Liver (tissue), 9 donors: ENCODE measurements around the gene CSAD. TPM values are rescaled to one million over a fixed set of nuclear protein-coding genes. Genes with fewer than 3 reads are reported as not detected.
A peak's percentile ranks its signal among the peaks of the same experiment; 100 is the strongest.

ENCODE experiments used
- DNase-seq: peaks from one replicate; pipeline ENCODE4 v3.0.0-alpha.2; 2017; ENCODE audit warnings: low spot score
- H3K27ac ChIP-seq, 2 donors: one replicate each; pipeline ENCODE4 v1.7.0; 2013; ENCODE audit warnings: inconsistent platforms in 2 of 2, low read length in 2 of 2, control low read depth in 1 of 2, low read depth in 1 of 2, mild to moderate bottlenecking in 1 of 2
- H3K27me3 ChIP-seq, 4 donors: one replicate each; pipeline versions ENCODE4 v1.6.1 to v1.7.0; 2013; ENCODE audit warnings: low read length in 3 of 4, inconsistent platforms in 1 of 4, mild to moderate bottlenecking in 1 of 4, moderate library complexity in 1 of 4; ENCODE audit not compliant: control insufficient read depth in 4 of 4, insufficient read depth in 4 of 4
- H3K36me3 ChIP-seq, 4 donors: one replicate each; pipeline versions ENCODE4 v1.6.1 to v1.7.0; 2013; ENCODE audit warnings: low read length in 3 of 4, mild to moderate bottlenecking in 3 of 4, low read depth in 1 of 4, moderate library complexity in 1 of 4; ENCODE audit not compliant: control insufficient read depth in 4 of 4, insufficient read depth in 3 of 4
- H3K4me1 ChIP-seq, 4 donors: one replicate each; pipeline versions ENCODE4 v1.6.1 to v1.7.0; 2013; ENCODE audit warnings: low read length in 3 of 4, mild to moderate bottlenecking in 3 of 4, moderate library complexity in 1 of 4; ENCODE audit not compliant: control insufficient read depth in 4 of 4, insufficient read depth in 4 of 4
- H3K4me3 ChIP-seq, 3 donors: one replicate each; pipeline versions ENCODE4 v1.6.1 to v1.7.0; 2013; ENCODE audit warnings: low read length in 3 of 3, control low read depth in 1 of 3, low read depth in 1 of 3, mild to moderate bottlenecking in 1 of 3
- H3K9ac ChIP-seq, 2 donors: one replicate each; pipeline ENCODE4 v1.7.0; 2013; ENCODE audit warnings: low read length in 2 of 2, mild to moderate bottlenecking in 2 of 2, moderate library complexity in 2 of 2, control low read depth in 1 of 2, low read depth in 1 of 2
- H3K9me3 ChIP-seq, 4 donors: one replicate each; pipeline versions ENCODE4 v1.6.1 to v1.7.0; 2013; ENCODE audit warnings: low read length in 3 of 4; ENCODE audit not compliant: control insufficient read depth in 4 of 4
- ATF3 ChIP-seq: IDR thresholded peaks from 2 replicates; pipeline ENCODE4 v1.6.1; 2016; ENCODE audit warnings: antibody characterized with exemption
- EGR1 ChIP-seq, 2 donors: IDR thresholded peaks; 2 replicates each; pipeline ENCODE4 v1.6.1; 2016 to 2018; ENCODE audit warnings: antibody characterized with exemption in 2 of 2, low read depth in 2 of 2
- FOXA1 ChIP-seq: IDR thresholded peaks from 2 replicates; pipeline ENCODE4 v1.6.1; 2016; ENCODE audit warnings: antibody characterized with exemption
- FOXA2 ChIP-seq: IDR thresholded peaks from 2 replicates; pipeline ENCODE4 v1.6.1; 2016; ENCODE audit warnings: antibody characterized with exemption
- GABPA ChIP-seq, 2 donors: IDR thresholded peaks in 1 of 2; conservative IDR thresholded peaks in 1 of 2; 2 replicates each; pipeline ENCODE4 v1.6.1; 2016; ENCODE audit warnings: antibody characterized with exemption in 2 of 2, mild to moderate bottlenecking in 1 of 2, moderate library complexity in 1 of 2
- HNF4A ChIP-seq, 2 donors: conservative IDR thresholded peaks; 2 replicates each; pipeline ENCODE4 v1.6.1; 2016; ENCODE audit warnings: antibody characterized with exemption in 2 of 2, mild to moderate bottlenecking in 2 of 2
- HNF4G ChIP-seq: IDR thresholded peaks from 2 replicates; pipeline ENCODE4 v1.6.1; 2016; ENCODE audit warnings: antibody characterized with exemption
- JUND ChIP-seq, 2 donors: IDR thresholded peaks; 2 replicates each; pipeline ENCODE4 v1.6.1; 2016; ENCODE audit warnings: antibody characterized with exemption in 2 of 2
- MAX ChIP-seq: IDR thresholded peaks from 2 replicates; pipeline ENCODE4 v1.6.1; 2016; ENCODE audit warnings: antibody characterized with exemption
- NR2F2 ChIP-seq: IDR thresholded peaks from 2 replicates; pipeline ENCODE4 v1.6.1; 2016; ENCODE audit warnings: antibody characterized with exemption
- RAD21 ChIP-seq, 2 donors: IDR thresholded peaks; 2 replicates each; pipeline ENCODE4 v1.6.1; 2016; ENCODE audit warnings: antibody characterized with exemption in 2 of 2, mild to moderate bottlenecking in 2 of 2
- RXRA ChIP-seq, 2 donors: IDR thresholded peaks; 2 replicates each; pipeline ENCODE4 v1.6.1; 2017 to 2018; ENCODE audit warnings: antibody characterized with exemption in 2 of 2, mild to moderate bottlenecking in 1 of 2
- SP1 ChIP-seq: IDR thresholded peaks from 2 replicates; pipeline ENCODE4 v1.6.1; 2018; ENCODE audit warnings: antibody characterized with exemption, mild to moderate bottlenecking
- TAF1 ChIP-seq: conservative IDR thresholded peaks from 2 replicates; pipeline ENCODE4 v1.6.1; 2016; ENCODE audit warnings: antibody characterized with exemption, mild to moderate bottlenecking
- WGBS: extraction: QIAGEN DNeasy Blood & Tissue Kit; methylation state at CpG from one replicate; pipeline ENCODE4 v1.1.7; 2013; 5-methylcytosine and 5-hydroxymethylcytosine counted together
- polyA plus RNA-seq, 2 donors: library from polyadenylated mRNA; stranded (reverse) in 1 of 2; unstranded in 1 of 2; fragments of 200-250 nt in 1 of 2; fragments of >200 nt in 1 of 2; fragmentation: Nextera tagmentation in 1 of 2; extraction: Ambion mirVana in 1 of 2; gene quantifications; one replicate each; pipeline versions ENCODE4 v1.2.1 to v1.2.3, GENCODE V29; 2013 to 2015
- total RNA-seq, 2 donors: library from RNA; depleted of rRNA; stranded (reverse); fragments of >200 nt; gene quantifications; one replicate each; pipeline ENCODE4 v1.2.3, GENCODE V29; 2014
- TF ChIP-seq, protein P1 (sequence below): fragments of 150-350 bp; IDR thresholded peaks from 2 replicates; pipeline ENCODE4 v1.5.1; 2017; ENCODE audit warnings: improper control_type of control experiment, low read depth, low read length; ENCODE audit not compliant: missing input control
- TF ChIP-seq, protein P2 (sequence below): IDR thresholded peaks from 2 replicates; pipeline ENCODE4 v1.6.1; 2016; ENCODE audit warnings: antibody characterized with exemption, mild to moderate bottlenecking
- donor health status: healthy.
- donor health status: healthy.
- donor health status: healthy.
- donor health status: healthy.
- donor health status: healthy.

Gene CSAD
- total and polyA plus RNA-seq, 4 donors, result 4.4 to 41.5 (median 35.1) TPM

- H3K9ac ChIP-seq, result no peak overlapping the region
Observed at GRCh38 chr12:53197011-53197640, 16.4 kb upstream of the CSAD start.

DNA sequence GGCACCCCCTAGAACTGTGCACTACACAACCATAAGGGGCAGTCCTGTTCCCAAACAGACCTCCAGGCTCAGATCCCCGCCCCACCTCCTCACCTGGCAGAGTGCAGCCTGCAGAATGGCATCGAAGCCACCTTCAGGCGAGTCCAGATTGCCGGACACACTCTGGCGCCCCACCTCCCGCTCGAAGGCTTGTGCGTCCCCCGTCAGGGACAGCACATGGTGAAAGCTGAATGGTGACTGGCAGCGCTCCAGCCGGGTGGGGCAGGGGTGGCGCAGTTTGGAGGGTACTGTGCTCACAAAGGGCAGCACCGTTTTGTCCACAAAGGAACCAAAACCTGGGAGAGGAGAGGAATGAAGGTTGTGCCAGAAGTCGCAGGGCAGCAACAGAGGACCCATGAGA is 15.8 kb upstream of the CSAD start:
- 68% methylated on average over 14 of the region's 14 CpGs for WGBS
- peaks cover 0 to 34% (median 32%) of the 10 kb centered on the region in 4 donors for H3K4me1 ChIP-seq
- H3K27me3 ChIP-seq, result no peaks in the 10 kb centered on the region
- no peak overlapping the region for H3K4me3 ChIP-seq
- H3K9ac ChIP-seq, result no peak overlapping the region
- H3K9me3 ChIP-seq, result no peaks in the 10 kb centered on the region
- peaks cover 0 to 9% (median 3%) of the 10 kb centered on the region in 4 donors for H3K36me3 ChIP-seq
- H3K27ac ChIP-seq, result no peak overlapping the region
- DNase-seq, result no peak
- TF ChIP-seq JUND (IDR thresholded peaks at IDR 0.05) (no peak), EGR1 (IDR thresholded peaks at IDR 0.05; ENCODE audit: low read depth in 2 of 2) (no peak), HNF4A (conservative IDR thresholded peaks at IDR 0.05) (no peak), FOXA1 (no peak)
- TF ChIP-seq, protein P1, sequence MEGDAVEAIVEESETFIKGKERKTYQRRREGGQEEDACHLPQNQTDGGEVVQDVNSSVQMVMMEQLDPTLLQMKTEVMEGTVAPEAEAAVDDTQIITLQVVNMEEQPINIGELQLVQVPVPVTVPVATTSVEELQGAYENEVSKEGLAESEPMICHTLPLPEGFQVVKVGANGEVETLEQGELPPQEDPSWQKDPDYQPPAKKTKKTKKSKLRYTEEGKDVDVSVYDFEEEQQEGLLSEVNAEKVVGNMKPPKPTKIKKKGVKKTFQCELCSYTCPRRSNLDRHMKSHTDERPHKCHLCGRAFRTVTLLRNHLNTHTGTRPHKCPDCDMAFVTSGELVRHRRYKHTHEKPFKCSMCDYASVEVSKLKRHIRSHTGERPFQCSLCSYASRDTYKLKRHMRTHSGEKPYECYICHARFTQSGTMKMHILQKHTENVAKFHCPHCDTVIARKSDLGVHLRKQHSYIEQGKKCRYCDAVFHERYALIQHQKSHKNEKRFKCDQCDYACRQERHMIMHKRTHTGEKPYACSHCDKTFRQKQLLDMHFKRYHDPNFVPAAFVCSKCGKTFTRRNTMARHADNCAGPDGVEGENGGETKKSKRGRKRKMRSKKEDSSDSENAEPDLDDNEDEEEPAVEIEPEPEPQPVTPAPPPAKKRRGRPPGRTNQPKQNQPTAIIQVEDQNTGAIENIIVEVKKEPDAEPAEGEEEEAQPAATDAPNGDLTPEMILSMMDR, result no peak

More at GRCh38 chr12:53197011-53197640, 16.4 kb upstream of the CSAD start:
- peak overlapping the region in 1 of 2 donors; percentile 58 for H3K27ac ChIP-seq
- TF ChIP-seq ATF3 (no peak), FOXA1 (no peak), RXRA (IDR thresholded peaks at IDR 0.05) (no peak), EGR1 (IDR thresholded peaks at IDR 0.05; ENCODE audit: low read depth in 2 of 2) (no peak), GABPA (IDR thresholded peaks at IDR 0.05 in 1 of 2, conservative IDR thresholded peaks at IDR 0.05 in 1 of 2) (no peak), RAD21 (IDR thresholded peaks at IDR 0.05) (no peak), NR2F2 (no peak), HNF4G (no peak)
- WGBS, result 46% methylated on average over 19 of the region's 19 CpGs
- no peak for DNase-seq
- no peaks in the 10 kb centered on the region for H3K27me3 ChIP-seq
- H3K4me1 ChIP-seq, result peaks cover 0 to 34% (median 32%) of the 10 kb centered on the region in 4 donors
- peak overlapping the region; percentile 14 to 54 (median 37) for H3K4me3 ChIP-seq
- peaks cover 0 to 2% (median under 1%) of the 10 kb centered on the region in 4 donors for H3K36me3 ChIP-seq
- H3K9me3 ChIP-seq, result no peaks in the 10 kb centered on the region

DNA sequence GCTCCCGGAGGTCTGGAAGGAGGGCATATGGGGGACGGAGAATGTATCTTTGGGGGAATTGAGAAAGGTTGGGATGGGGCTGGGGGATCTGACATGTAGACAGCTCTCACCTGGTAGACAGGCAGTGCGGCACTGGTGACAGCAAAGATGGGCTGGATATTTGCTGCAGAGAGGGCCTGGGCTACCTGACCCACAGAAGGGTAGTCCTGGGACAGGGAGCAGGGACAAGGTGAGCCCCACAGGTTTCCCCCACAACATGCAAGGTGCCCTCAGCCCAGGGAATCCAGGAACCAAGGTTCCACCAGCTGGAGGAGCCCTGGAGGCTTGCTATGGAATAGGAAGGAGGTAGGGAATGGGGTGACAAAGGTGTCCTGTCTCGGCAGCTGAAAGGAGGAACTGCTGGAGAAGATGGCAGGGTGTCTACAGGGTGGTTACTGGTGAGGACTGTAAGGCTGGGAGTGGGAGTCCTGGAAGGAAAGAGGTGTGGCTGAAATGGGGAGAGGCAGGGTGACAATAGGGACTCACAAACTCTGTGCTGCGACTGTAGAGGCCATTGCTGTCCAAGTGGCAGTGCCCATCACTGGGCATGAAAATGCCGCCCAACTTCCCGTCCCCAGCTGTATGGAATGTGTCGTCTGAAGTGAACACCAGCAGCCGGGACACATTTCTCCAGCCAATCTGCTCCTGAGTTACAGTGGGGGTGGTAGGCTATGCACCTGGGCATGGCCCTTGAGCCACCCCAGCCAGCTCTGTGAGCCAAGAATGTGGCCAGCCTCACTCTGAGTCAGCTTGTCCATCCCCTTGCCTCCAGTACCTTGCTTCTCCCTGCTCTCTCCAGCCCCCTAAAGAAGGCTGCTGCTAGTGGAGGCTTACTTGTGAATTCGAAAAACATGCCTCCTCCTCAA is 15.0 kb upstream of the CSAD start:
- no peaks in the 10 kb centered on the region for H3K9me3 ChIP-seq
- TF ChIP-seq FOXA2 (no peak), RXRA (IDR thresholded peaks at IDR 0.05) (no peak), JUND (IDR thresholded peaks at IDR 0.05) (no peak), NR2F2 (no peak), ATF3 (no peak), FOXA1 (no peak), TAF1 (no peak), MAX (no peak), EGR1 (IDR thresholded peaks at IDR 0.05; ENCODE audit: low read depth in 2 of 2) (no peak), SP1 (no peak), GABPA (IDR thresholded peaks at IDR 0.05 in 1 of 2, conservative IDR thresholded peaks at IDR 0.05 in 1 of 2) (no peak)
- TF ChIP-seq, protein P1, result no peak
- TF ChIP-seq, protein P2, sequence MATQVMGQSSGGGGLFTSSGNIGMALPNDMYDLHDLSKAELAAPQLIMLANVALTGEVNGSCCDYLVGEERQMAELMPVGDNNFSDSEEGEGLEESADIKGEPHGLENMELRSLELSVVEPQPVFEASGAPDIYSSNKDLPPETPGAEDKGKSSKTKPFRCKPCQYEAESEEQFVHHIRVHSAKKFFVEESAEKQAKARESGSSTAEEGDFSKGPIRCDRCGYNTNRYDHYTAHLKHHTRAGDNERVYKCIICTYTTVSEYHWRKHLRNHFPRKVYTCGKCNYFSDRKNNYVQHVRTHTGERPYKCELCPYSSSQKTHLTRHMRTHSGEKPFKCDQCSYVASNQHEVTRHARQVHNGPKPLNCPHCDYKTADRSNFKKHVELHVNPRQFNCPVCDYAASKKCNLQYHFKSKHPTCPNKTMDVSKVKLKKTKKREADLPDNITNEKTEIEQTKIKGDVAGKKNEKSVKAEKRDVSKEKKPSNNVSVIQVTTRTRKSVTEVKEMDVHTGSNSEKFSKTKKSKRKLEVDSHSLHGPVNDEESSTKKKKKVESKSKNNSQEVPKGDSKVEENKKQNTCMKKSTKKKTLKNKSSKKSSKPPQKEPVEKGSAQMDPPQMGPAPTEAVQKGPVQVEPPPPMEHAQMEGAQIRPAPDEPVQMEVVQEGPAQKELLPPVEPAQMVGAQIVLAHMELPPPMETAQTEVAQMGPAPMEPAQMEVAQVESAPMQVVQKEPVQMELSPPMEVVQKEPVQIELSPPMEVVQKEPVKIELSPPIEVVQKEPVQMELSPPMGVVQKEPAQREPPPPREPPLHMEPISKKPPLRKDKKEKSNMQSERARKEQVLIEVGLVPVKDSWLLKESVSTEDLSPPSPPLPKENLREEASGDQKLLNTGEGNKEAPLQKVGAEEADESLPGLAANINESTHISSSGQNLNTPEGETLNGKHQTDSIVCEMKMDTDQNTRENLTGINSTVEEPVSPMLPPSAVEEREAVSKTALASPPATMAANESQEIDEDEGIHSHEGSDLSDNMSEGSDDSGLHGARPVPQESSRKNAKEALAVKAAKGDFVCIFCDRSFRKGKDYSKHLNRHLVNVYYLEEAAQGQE, result no peak
- peaks cover 0 to 14% (median 6%) of the 10 kb centered on the region in 4 donors for H3K36me3 ChIP-seq
- H3K9ac ChIP-seq, result no peak overlapping the region
- H3K27me3 ChIP-seq, result no peaks in the 10 kb centered on the region
- H3K4me1 ChIP-seq, result peaks cover 0 to 34% (median 32%) of the 10 kb centered on the region in 4 donors
- WGBS, result 95% methylated on average over 10 of the region's 10 CpGs
- no peak overlapping the region for H3K4me3 ChIP-seq
- no peak overlapping the region for H3K27ac ChIP-seq
- DNase-seq, result no peak
